ENCODE results near the gene CPNE7. TPM values are rescaled to one million over a fixed set of nuclear protein-coding genes. Genes with fewer than 3 reads are reported as not detected.

CPNE7 gene
- polyA plus RNA-seq (2013, experiment 1 of 2), result 3.0 TPM
- polyA plus RNA-seq (2013, experiment 2 of 2), result 2.9 TPM

- peaks cover 37% of the 10 kb centered on the region for H3K27me3 ChIP-seq (ENCODE audit: insufficient read depth, low read length)
- 2% methylated on average over 97 of the region's 103 CpGs for WGBS
- peaks cover 5% of the 10 kb centered on the region for H3K36me3 ChIP-seq (ENCODE audit: insufficient read depth, low read length)
- no peak within 1 kb of the TSS for H3K27ac ChIP-seq (ENCODE audit: low read depth, low read length)
- peak within 1 kb of the TSS; percentile 66 for H3K4me3 ChIP-seq (ENCODE audit: low read length)
- peak within 1 kb of the TSS; percentile 71 for H3K9ac ChIP-seq (ENCODE audit: low read depth, low read length)
- no peaks in the 10 kb centered on the region for H3K9me3 ChIP-seq (ENCODE audit: insufficient read depth, low read depth, low read length)
- H3K4me1 ChIP-seq (ENCODE audit: insufficient read depth, low read length), result peaks cover 7% of the 10 kb centered on the region; the same call in 1 of the 2 replicates
These were observed at the start of gene CPNE7 for GRCh38 chr16:89575247-89576152. Gene CPNE7 (plus strand): TSS chr16:89575758. CDS start chr16:89575898, 140 bp downstream.

GRCh38 chr16:89529097-89529496, 46.5 kb upstream of the CPNE7 start:
- Histone ChIP-seq H3K9me3 (ENCODE audit: insufficient read depth, low read depth, low read length) (no peaks in the 10 kb centered on the region), H3K27me3 (ENCODE audit: insufficient read depth, low read length) (no peaks in the 10 kb centered on the region), H3K9ac (ENCODE audit: low read depth, low read length) (no peak overlapping the region), H3K4me1 (ENCODE audit: insufficient read depth, low read length) (no peaks in the 10 kb centered on the region), H3K27ac (ENCODE audit: low read depth, low read length) (no peak overlapping the region), H3K36me3 (ENCODE audit: insufficient read depth, low read length) (peaks cover 94% of the 10 kb centered on the region), H3K4me3 (ENCODE audit: low read length) (no peak overlapping the region)
- WGBS, result 91% methylated on average over 16 of the region's 16 CpGs

- Histone ChIP-seq H3K4me1 (ENCODE audit: insufficient read depth, low read length) (no peaks in the 10 kb centered on the region), H3K9ac (ENCODE audit: low read depth, low read length) (no peak overlapping the region), H3K4me3 (ENCODE audit: low read length) (no peak overlapping the region), H3K27ac (ENCODE audit: low read depth, low read length) (no peak overlapping the region), H3K36me3 (ENCODE audit: insufficient read depth, low read length) (peaks cover 94% of the 10 kb centered on the region), H3K27me3 (ENCODE audit: insufficient read depth, low read length) (no peaks in the 10 kb centered on the region), H3K9me3 (ENCODE audit: insufficient read depth, low read depth, low read length) (no peaks in the 10 kb centered on the region)
- 97% methylated on average over 37 of the region's 37 CpGs for WGBS
These were observed 44.9 kb upstream of the CPNE7 start for GRCh38 chr16:89530401-89531381.

GRCh38 chr16:89531821-89532526, 43.6 kb upstream of the CPNE7 start:
- peaks cover 86% of the 10 kb centered on the region for H3K36me3 ChIP-seq (ENCODE audit: insufficient read depth, low read length)
- no peak overlapping the region for H3K27ac ChIP-seq (ENCODE audit: low read depth, low read length)
- WGBS, result 96% methylated on average over 31 of the region's 31 CpGs
- no peaks in the 10 kb centered on the region for H3K9me3 ChIP-seq (ENCODE audit: insufficient read depth, low read depth, low read length)
- no peak overlapping the region for H3K4me3 ChIP-seq (ENCODE audit: low read length)
- H3K9ac ChIP-seq (ENCODE audit: low read depth, low read length), result no peak overlapping the region
- H3K4me1 ChIP-seq (ENCODE audit: insufficient read depth, low read length), result no peaks in the 10 kb centered on the region
- no peaks in the 10 kb centered on the region for H3K27me3 ChIP-seq (ENCODE audit: insufficient read depth, low read length)

GRCh38 chr16:89534252-89534756, 41.3 kb upstream of the CPNE7 start:
- Histone ChIP-seq H3K9ac (ENCODE audit: low read depth, low read length) (no peak overlapping the region), H3K4me3 (ENCODE audit: low read length) (no peak overlapping the region), H3K4me1 (ENCODE audit: insufficient read depth, low read length) (no peaks in the 10 kb centered on the region), H3K27me3 (ENCODE audit: insufficient read depth, low read length) (no peaks in the 10 kb centered on the region), H3K36me3 (ENCODE audit: insufficient read depth, low read length) (peaks cover 85% of the 10 kb centered on the region), H3K27ac (ENCODE audit: low read depth, low read length) (no peak overlapping the region), H3K9me3 (ENCODE audit: insufficient read depth, low read depth, low read length) (no peaks in the 10 kb centered on the region)
- 94% methylated on average over 11 of the region's 11 CpGs for WGBS

GRCh38 chr16:89536371-89536770, 39.2 kb upstream of the CPNE7 start:
- Histone ChIP-seq H3K27me3 (ENCODE audit: insufficient read depth, low read length) (no peaks in the 10 kb centered on the region), H3K9ac (ENCODE audit: low read depth, low read length) (no peak overlapping the region), H3K4me1 (ENCODE audit: insufficient read depth, low read length) (no peaks in the 10 kb centered on the region), H3K27ac (ENCODE audit: low read depth, low read length) (no peak overlapping the region), H3K9me3 (ENCODE audit: insufficient read depth, low read depth, low read length) (no peaks in the 10 kb centered on the region), H3K36me3 (ENCODE audit: insufficient read depth, low read length) (peaks cover 87% of the 10 kb centered on the region), H3K4me3 (ENCODE audit: low read length) (no peak overlapping the region)
- WGBS, result 97% methylated on average over 18 of the region's 24 CpGs

GRCh38 chr16:89536886-89537548, 38.5 kb upstream of the CPNE7 start:
- Histone ChIP-seq H3K9ac (ENCODE audit: low read depth, low read length) (no peak overlapping the region), H3K27ac (ENCODE audit: low read depth, low read length) (no peak overlapping the region), H3K4me1 (ENCODE audit: insufficient read depth, low read length) (no peaks in the 10 kb centered on the region), H3K36me3 (ENCODE audit: insufficient read depth, low read length) (peaks cover 86% of the 10 kb centered on the region), H3K4me3 (ENCODE audit: low read length) (no peak overlapping the region), H3K27me3 (ENCODE audit: insufficient read depth, low read length) (no peaks in the 10 kb centered on the region), H3K9me3 (ENCODE audit: insufficient read depth, low read depth, low read length) (no peaks in the 10 kb centered on the region)
- 94% methylated on average over 36 of the region's 36 CpGs for WGBS

GRCh38 chr16:89537549-89537925, 38.0 kb upstream of the CPNE7 start:
- peaks cover 86% of the 10 kb centered on the region for H3K36me3 ChIP-seq (ENCODE audit: insufficient read depth, low read length)
- H3K9ac ChIP-seq (ENCODE audit: low read depth, low read length), result no peak overlapping the region
- no peak overlapping the region for H3K27ac ChIP-seq (ENCODE audit: low read depth, low read length)
- H3K4me3 ChIP-seq (ENCODE audit: low read length), result no peak overlapping the region
- WGBS, result 97% methylated on average over 7 of the region's 7 CpGs
- H3K27me3 ChIP-seq (ENCODE audit: insufficient read depth, low read length), result no peaks in the 10 kb centered on the region
- no peaks in the 10 kb centered on the region for H3K4me1 ChIP-seq (ENCODE audit: insufficient read depth, low read length)
- H3K9me3 ChIP-seq (ENCODE audit: insufficient read depth, low read depth, low read length), result no peaks in the 10 kb centered on the region

- WGBS, result 97% methylated on average over 12 of the region's 12 CpGs
These were observed 37.3 kb upstream of the CPNE7 start for GRCh38 chr16:89538286-89538685.

GRCh38 chr16:89540557-89540956, 35.0 kb upstream of the CPNE7 start:
- Histone ChIP-seq H3K9me3 (ENCODE audit: insufficient read depth, low read depth, low read length) (no peaks in the 10 kb centered on the region), H3K4me3 (ENCODE audit: low read length) (no peak overlapping the region), H3K27me3 (ENCODE audit: insufficient read depth, low read length) (no peaks in the 10 kb centered on the region), H3K36me3 (ENCODE audit: insufficient read depth, low read length) (peaks cover 76% of the 10 kb centered on the region), H3K4me1 (ENCODE audit: insufficient read depth, low read length) (no peaks in the 10 kb centered on the region), H3K9ac (ENCODE audit: low read depth, low read length) (no peak overlapping the region), H3K27ac (ENCODE audit: low read depth, low read length) (no peak overlapping the region)
- WGBS, result 93% methylated on average over 13 of the region's 13 CpGs

More at GRCh38 chr16:89538286-89538685, 37.3 kb upstream of the CPNE7 start:
- Histone ChIP-seq H3K4me1 (ENCODE audit: insufficient read depth, low read length) (no peaks in the 10 kb centered on the region), H3K4me3 (ENCODE audit: low read length) (no peak overlapping the region), H3K9me3 (ENCODE audit: insufficient read depth, low read depth, low read length) (no peaks in the 10 kb centered on the region), H3K9ac (ENCODE audit: low read depth, low read length) (no peak overlapping the region), H3K36me3 (ENCODE audit: insufficient read depth, low read length) (peaks cover 80% of the 10 kb centered on the region), H3K27me3 (ENCODE audit: insufficient read depth, low read length) (no peaks in the 10 kb centered on the region), H3K27ac (ENCODE audit: low read depth, low read length) (no peak overlapping the region)

All from HUES64 (cell line).